HEK293 (cell line): ENCODE data around the gene MSRB3.

ENCODE experiments used
- CTCF ChIA-PET: fragments of 350-600 bp; formaldehyde crosslinking; extraction: SDS; loops from one replicate; lab custom pipeline; 2021; ENCODE audit warnings: antibody characterized with exemption; lab: Yijun Ruan, JAX
- POLR2A ChIA-PET: fragments of 300-600 bp; formaldehyde crosslinking; extraction: SDS; loops from one replicate; lab custom pipeline; 2020; ENCODE audit warnings: antibody characterized with exemption, inconsistent platforms; lab: Yijun Ruan, JAX
- H3K27ac ChIP-seq: fragments of 200-500 bp; sonication (Bioruptor generic); 2 replicates; pipeline ENCODE4 v1.5.1; 2014; ENCODE audit warnings: low read depth, low read length, control low read depth, inconsistent platforms; ENCODE audit errors: extremely low read depth
- H3K36me3 ChIP-seq, 2 experiments: fragments of 200-500 bp in 1 of 2; sonication (Bioruptor generic) in 1 of 2; 1 replicate in 1 of 2; 2 replicates in 1 of 2; pipeline ENCODE4 v1.5.1; 2014 to 2017; ENCODE audit warnings: inconsistent platforms in 2 of 2, low read length in 2 of 2; ENCODE audit not compliant: control insufficient read depth in 2 of 2, insufficient read depth in 1 of 2
- H3K4me1 ChIP-seq: fragments of 200-500 bp; sonication (Bioruptor generic); 2 replicates; pipeline ENCODE4 v1.5.1; 2014; ENCODE audit warnings: mild to moderate bottlenecking, low read length, inconsistent platforms; ENCODE audit not compliant: control insufficient read depth, insufficient read depth
- H3K4me3 ChIP-seq: 2 replicates; pipeline ENCODE4 v1.5.1; 2011; ENCODE audit warnings: low read depth, mild to moderate bottlenecking, control low read depth, low read length, moderate library complexity
- H3K9me3 ChIP-seq: fragments of 200-500 bp; sonication (Bioruptor generic); 2 replicates; pipeline ENCODE4 v1.5.1; 2014; ENCODE audit warnings: low read depth, low read length, inconsistent platforms; ENCODE audit not compliant: control insufficient read depth, insufficient read depth
- BCL6B ChIP-seq: fragments of 450-650 bp; formaldehyde crosslinking; IDR thresholded peaks from 2 replicates; pipeline ENCODE4 v1.5.1; 2017; ENCODE audit warnings: missing biosample characterization, missing genetic modification characterization
- CTCF ChIP-seq: fragments of 450-650 bp; formaldehyde crosslinking; IDR thresholded peaks from 2 replicates; pipeline ENCODE4 v1.5.1; 2016; ENCODE audit warnings: missing biosample characterization, missing genetic modification characterization
- GLIS1 ChIP-seq: fragments of 450-650 bp; formaldehyde crosslinking; IDR thresholded peaks from 2 replicates; pipeline ENCODE4 v1.5.1; 2016; ENCODE audit warnings: missing biosample characterization, missing genetic modification characterization
- IKZF3 ChIP-seq: fragments of 450-650 bp; IDR thresholded peaks from 2 replicates; pipeline ENCODE4 v1.5.0; 2018; ENCODE audit warnings: missing biosample characterization, mild to moderate bottlenecking, missing genetic modification characterization, moderate library complexity
- INSM2 ChIP-seq: fragments of 450-650 bp; formaldehyde crosslinking; IDR thresholded peaks from 2 replicates; pipeline ENCODE4 v1.5.1; 2016; ENCODE audit warnings: missing biosample characterization, missing genetic modification characterization
- MYNN ChIP-seq: fragments of 450-650 bp; formaldehyde crosslinking; IDR thresholded peaks from 2 replicates; pipeline ENCODE4 v1.5.1; 2016; ENCODE audit warnings: missing biosample characterization, missing genetic modification characterization, borderline replicate concordance
- PBX3 ChIP-seq: sonication (generic); formaldehyde crosslinking; IDR thresholded peaks from 2 replicates; pipeline ENCODE4 v1.8.1; 2022; ENCODE audit warnings: mild to moderate bottlenecking, moderate library complexity, missing genetic modification reagents
- PRDM10 ChIP-seq: fragments of 450-650 bp; formaldehyde crosslinking; IDR thresholded peaks from 2 replicates; pipeline ENCODE4 v1.5.1; 2016; ENCODE audit warnings: missing biosample characterization, missing genetic modification characterization
- SALL2 ChIP-seq: fragments of 450-650 bp; formaldehyde crosslinking; IDR thresholded peaks from 2 replicates; pipeline ENCODE4 v1.5.0; 2017; ENCODE audit warnings: missing biosample characterization, mild to moderate bottlenecking, missing genetic modification characterization, borderline replicate concordance
- SCRT1 ChIP-seq: fragments of 450-650 bp; formaldehyde crosslinking; IDR thresholded peaks from 2 replicates; pipeline ENCODE4 v1.5.1; 2016; ENCODE audit warnings: missing biosample characterization, missing genetic modification characterization, borderline replicate concordance
- SCRT2 ChIP-seq: fragments of 450-650 bp; formaldehyde crosslinking; IDR thresholded peaks from 2 replicates; pipeline ENCODE4 v1.5.1; 2016; ENCODE audit warnings: missing biosample characterization, missing genetic modification characterization
- TRIM28 ChIP-seq: IDR thresholded peaks from 2 replicates; pipeline ENCODE4 v1.6.1; 2011; ENCODE audit warnings: low read length, control low read depth, borderline replicate concordance
- ZNF18 ChIP-seq: fragments of 450-650 bp; formaldehyde crosslinking; IDR thresholded peaks from 2 replicates; pipeline ENCODE4 v1.5.1; 2016; ENCODE audit warnings: missing biosample characterization, missing genetic modification characterization
- ZNF501 ChIP-seq: fragments of 450-650 bp; formaldehyde crosslinking; IDR thresholded peaks from 2 replicates; pipeline ENCODE4 v1.5.1; 2016; ENCODE audit warnings: missing biosample characterization, missing genetic modification characterization
- ZNF529 ChIP-seq: fragments of 450-650 bp; formaldehyde crosslinking; IDR thresholded peaks from 2 replicates; pipeline ENCODE4 v1.5.1; 2017; ENCODE audit warnings: missing genetic modification characterization, missing biosample characterization; ENCODE audit not compliant: insufficient replicate concordance
- ZNF585B ChIP-seq: fragments of 450-650 bp; formaldehyde crosslinking; IDR thresholded peaks from 2 replicates; pipeline ENCODE4 v1.5.1; 2016; ENCODE audit warnings: missing biosample characterization, missing genetic modification characterization
- ZNF623 ChIP-seq: fragments of 450-650 bp; formaldehyde crosslinking; IDR thresholded peaks from 2 replicates; pipeline ENCODE4 v1.5.1; 2016; ENCODE audit warnings: missing biosample characterization, missing genetic modification characterization
- ZNF664 ChIP-seq: fragments of 450-650 bp; formaldehyde crosslinking; IDR thresholded peaks from 2 replicates; pipeline ENCODE4 v1.5.1; 2016; ENCODE audit warnings: missing biosample characterization, missing genetic modification characterization
- ZNF707 ChIP-seq: fragments of 450-650 bp; formaldehyde crosslinking; IDR thresholded peaks from 2 replicates; pipeline ENCODE4 v1.5.1; 2016; ENCODE audit warnings: missing biosample characterization, missing genetic modification characterization

Gene MSRB3

GRCh38 chr12:65504417-65504816 lies 225.9 kb downstream of the MSRB3 start:
- 0 out of 2 replicates have a peak, but pooled peaks cover 2% of the 10 kb centered on the region for H3K4me1 ChIP-seq
- no peaks in the 10 kb centered on the region for H3K9me3 ChIP-seq
- no peak for TF ChIP-seq SALL2 (tag by site-specific recombination)
- TF ChIP-seq ZNF623 (tag by site-specific recombination): no peak
- TF ChIP-seq GLIS1: peak; percentile 27; the same call in 1 of the 2 replicates
- no peak for TF ChIP-seq ZNF18
- TF ChIP-seq ZNF501 (tag by site-specific recombination): no peak
- H3K4me3 ChIP-seq: no peak overlapping the region
- no peaks in the 10 kb centered on the region for H3K36me3 ChIP-seq
- ChIA-PET POLR2A (no interaction called here), CTCF (no interaction called here)
- no peak overlapping the region for H3K27ac ChIP-seq

GRCh38 chr12:65505386-65506121 lies 227.1 kb downstream of the MSRB3 start:
- ChIA-PET POLR2A (no interaction called here), CTCF (interaction anchor here (0.6 kb wide), 1 partner anchor 40 kb away, joined by 3 read pairs; no protein-coding TSS in a partner anchor)
- 0 out of 2 replicates have a peak, but pooled peaks cover 2% of the 10 kb centered on the region for H3K4me1 ChIP-seq

GRCh38 chr12:65508276-65509035 lies 230.0 kb downstream of the MSRB3 start:
- CTCF ChIA-PET: interaction anchor here (0.9 kb wide), 1 partner anchor 10 kb away, joined by 3 read pairs; no protein-coding TSS in a partner anchor
- Histone ChIP-seq H3K27ac (no peak overlapping the region), H3K9me3 (no peaks in the 10 kb centered on the region), H3K36me3 (no peaks in the 10 kb centered on the region), H3K4me3 (no peak overlapping the region), H3K4me1 (0 out of 2 replicates have a peak, but pooled peaks cover 2% of the 10 kb centered on the region)
- POLR2A ChIA-PET: no interaction called here
- TF ChIP-seq PRDM10 (tag by site-specific recombination) (no peak), ZNF529 (tag by site-specific recombination) (no peak), INSM2 (no peak), ZNF664 (tag by site-specific recombination) (no peak), CTCF (no peak), TRIM28 (no peak), BCL6B (no peak), ZNF707 (no peak), PBX3 (CRISPR knock-in tag) (no peak), ZNF585B (tag by site-specific recombination) (no peak), IKZF3 (tag by site-specific recombination) (no peak)

More at GRCh38 chr12:65505386-65506121, 227.1 kb downstream of the MSRB3 start:
- no peaks in the 10 kb centered on the region for H3K36me3 ChIP-seq
- TF ChIP-seq SCRT2 (tag by site-specific recombination) (peak; percentile 90), MYNN (no peak), SCRT1 (tag by site-specific recombination) (peak; percentile 73)
- no peaks in the 10 kb centered on the region for H3K9me3 ChIP-seq
- H3K27ac ChIP-seq: no peak overlapping the region
- no peak overlapping the region for H3K4me3 ChIP-seq
